A673 (cell line): ENCODE data around the gene TRIP13.
"Not testable (repeated sequence)": the region's sequence is repeated elsewhere in the genome, so short reads cannot be mapped to it uniquely, and the experiment has no call there.

Experiments
- CTCF ChIP-seq: fragments of 300-800, 200-600 bp; sonication (generic); conservative IDR thresholded peaks from 2 replicates; pipeline ENCODE4 v1.5.1; 2017; ENCODE audit warnings: low read depth, mild to moderate bottlenecking, antibody characterized with exemption, low read length, moderate library complexity, mixed read lengths
- EZH2 ChIP-seq: fragments of 200-600 bp; sonication (generic); IDR thresholded peaks from 2 replicates; pipeline ENCODE4 v1.6.1; 2017; ENCODE audit warnings: borderline replicate concordance, low read depth, mild to moderate bottlenecking, mixed read lengths, antibody characterized with exemption, low read length; ENCODE audit not compliant: poor library complexity, severe bottlenecking

DNA sequence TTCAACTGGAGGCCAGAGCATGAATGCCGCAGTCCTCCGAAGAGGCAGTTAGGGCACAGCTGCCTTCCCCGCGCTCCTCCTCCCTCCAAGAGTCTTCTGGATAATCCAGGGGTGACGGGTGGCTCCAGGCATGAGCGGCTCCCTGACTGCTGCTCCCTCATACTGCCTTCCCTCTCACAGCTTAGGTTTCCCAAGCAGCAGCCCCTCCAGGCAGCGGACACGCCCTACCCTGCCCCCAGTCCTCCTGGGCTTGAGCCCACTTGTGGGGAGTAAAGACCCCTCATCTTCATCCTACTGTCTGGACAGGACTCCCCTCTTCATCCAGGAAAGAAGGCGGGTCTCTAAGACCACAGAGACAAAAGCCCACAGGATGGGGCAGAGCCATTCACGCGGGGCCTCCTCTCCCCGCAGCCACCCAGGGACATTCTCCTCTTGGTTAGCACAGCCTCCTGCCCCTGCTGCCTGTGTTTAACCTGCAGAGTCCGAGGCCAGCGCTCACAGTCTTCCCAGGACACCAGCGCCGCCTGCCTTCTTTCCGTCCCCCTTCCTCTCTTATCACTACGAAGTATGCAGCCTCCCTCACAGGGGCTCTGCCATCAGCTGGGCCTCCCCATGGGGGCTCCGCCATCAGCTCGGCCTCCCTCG lies 47.5 kb upstream of the TRIP13 start:
- TF ChIP-seq CTCF, EZH2: not testable (repeated sequence)
